AG04450 (cell line): ENCODE results near the gene CDKAL1. TPM values are rescaled to one million over a fixed set of nuclear protein-coding genes. Genes with fewer than 3 reads are reported as not detected.

Experiments used
- CTCF ChIA-PET: fragments of 300-600, 350-600 bp; formaldehyde crosslinking; extraction: SDS; loops from one replicate; lab custom pipeline; 2022; ENCODE audit warnings: antibody characterized with exemption, inconsistent platforms; lab: Charles Lee
- POLR2A ChIA-PET: fragments of 350-600 bp; formaldehyde crosslinking; extraction: SDS; loops from one replicate; lab custom pipeline; 2021; ENCODE audit warnings: antibody characterized with exemption, inconsistent platforms; lab: Yijun Ruan, JAX
- DNase-seq: peaks from one replicate; pipeline ENCODE4 v3.0.0-alpha.2; 2011; ENCODE audit warnings: low read depth, low spot score
- H3K27ac ChIP-seq: one replicate; pipeline ENCODE4 v1.5.1; 2012; ENCODE audit warnings: low read depth, low read length, control low read depth
- H3K27me3 ChIP-seq: one replicate; pipeline ENCODE4 v1.6.0; 2012; ENCODE audit warnings: low read length; ENCODE audit not compliant: control insufficient read depth, insufficient read depth
- H3K4me3 ChIP-seq: 2 replicates; pipeline ENCODE4 v1.5.1; 2011; ENCODE audit warnings: mild to moderate bottlenecking, low read depth, low read length, control low read depth
- H3K9me3 ChIP-seq: 2 replicates; pipeline ENCODE4 v1.5.1; 2012; ENCODE audit warnings: low read length; ENCODE audit not compliant: control insufficient read depth, insufficient read depth
- CTCF ChIP-seq: IDR thresholded peaks from 2 replicates; pipeline ENCODE4 v1.5.1; 2011; ENCODE audit warnings: low read depth, low read length, control low read depth, inconsistent platforms
- polyA plus RNA-seq: library from polyadenylated mRNA; depleted of rRNA; stranded (reverse); fragments of >200 nt; gene quantifications from 2 replicates; pipeline ENCODE4 v1.2.3, GENCODE V29; 2011

Gene CDKAL1
- polyA plus RNA-seq, 1 experiment: 9.2 TPM

GRCh38 chr6:20664250-20664649, 130.0 kb downstream of the CDKAL1 start:
- ChIA-PET POLR2A (no interaction called here), CTCF (no interaction called here)
- no peaks in the 10 kb centered on the region for H3K9me3 ChIP-seq
- H3K27ac ChIP-seq: no peak overlapping the region
- H3K4me3 ChIP-seq: no peak overlapping the region
- TF ChIP-seq CTCF: no peak
- DNase-seq: no peak
- H3K27me3 ChIP-seq: no peaks in the 10 kb centered on the region

- Histone ChIP-seq H3K27me3 (no peaks in the 10 kb centered on the region), H3K4me3 (no peak overlapping the region), H3K9me3 (no peaks in the 10 kb centered on the region), H3K27ac (no peak overlapping the region)
- CTCF ChIA-PET: no interaction called here
- TF ChIP-seq CTCF: no peak
- POLR2A ChIA-PET: no interaction called here
- no peak for DNase-seq
These were observed 131.0 kb downstream of the CDKAL1 start for GRCh38 chr6:20665290-20665689.

GRCh38 chr6:20669571-20670314, 135.5 kb downstream of the CDKAL1 start:
- no peak for TF ChIP-seq CTCF
- no peaks in the 10 kb centered on the region for H3K9me3 ChIP-seq
- ChIA-PET POLR2A (no interaction called here), CTCF (interaction anchor here (0.6 to 1.0 kb wide), 3 partner anchors 86 to 919 kb away, joined by 3 to 9 read pairs (median 4); no protein-coding TSS in a partner anchor)
- no peak overlapping the region for H3K4me3 ChIP-seq
- no peak for DNase-seq
- no peak overlapping the region for H3K27ac ChIP-seq
- H3K27me3 ChIP-seq: no peaks in the 10 kb centered on the region

- Histone ChIP-seq H3K27ac (no peak overlapping the region), H3K4me3 (no peak overlapping the region), H3K9me3 (no peaks in the 10 kb centered on the region), H3K27me3 (no peaks in the 10 kb centered on the region)
- TF ChIP-seq CTCF: no peak
- ChIA-PET POLR2A (no interaction called here), CTCF (no interaction called here)
- DNase-seq: no peak
These were observed 136.5 kb downstream of the CDKAL1 start for GRCh38 chr6:20670750-20671149.

- POLR2A ChIA-PET: no interaction called here
- Histone ChIP-seq H3K9me3 (no peaks in the 10 kb centered on the region), H3K4me3 (no peak overlapping the region), H3K27me3 (no peaks in the 10 kb centered on the region), H3K27ac (no peak overlapping the region)
- CTCF ChIA-PET: no interaction called here
- DNase-seq: no peak
- TF ChIP-seq CTCF: no peak
These were observed 137.8 kb downstream of the CDKAL1 start for GRCh38 chr6:20672038-20672437.
